Stimulated activated CD4-positive, alpha-beta T cell treated with anti-CD3 and anti-CD28 coated beads, Interleukin-12 subunit alpha, Interleukin-12 subunit beta, amount 100 ng/mL, for 4 hours (primary cell): ENCODE measurements around the gene DIRAS1.
A peak's percentile ranks its signal among the peaks of the same experiment; 100 is the strongest.

Experiments used
- DNase-seq: peaks from one replicate; pipeline ENCODE4 v3.0.0-alpha.2; 2020

The DIRAS1 gene

DNA sequence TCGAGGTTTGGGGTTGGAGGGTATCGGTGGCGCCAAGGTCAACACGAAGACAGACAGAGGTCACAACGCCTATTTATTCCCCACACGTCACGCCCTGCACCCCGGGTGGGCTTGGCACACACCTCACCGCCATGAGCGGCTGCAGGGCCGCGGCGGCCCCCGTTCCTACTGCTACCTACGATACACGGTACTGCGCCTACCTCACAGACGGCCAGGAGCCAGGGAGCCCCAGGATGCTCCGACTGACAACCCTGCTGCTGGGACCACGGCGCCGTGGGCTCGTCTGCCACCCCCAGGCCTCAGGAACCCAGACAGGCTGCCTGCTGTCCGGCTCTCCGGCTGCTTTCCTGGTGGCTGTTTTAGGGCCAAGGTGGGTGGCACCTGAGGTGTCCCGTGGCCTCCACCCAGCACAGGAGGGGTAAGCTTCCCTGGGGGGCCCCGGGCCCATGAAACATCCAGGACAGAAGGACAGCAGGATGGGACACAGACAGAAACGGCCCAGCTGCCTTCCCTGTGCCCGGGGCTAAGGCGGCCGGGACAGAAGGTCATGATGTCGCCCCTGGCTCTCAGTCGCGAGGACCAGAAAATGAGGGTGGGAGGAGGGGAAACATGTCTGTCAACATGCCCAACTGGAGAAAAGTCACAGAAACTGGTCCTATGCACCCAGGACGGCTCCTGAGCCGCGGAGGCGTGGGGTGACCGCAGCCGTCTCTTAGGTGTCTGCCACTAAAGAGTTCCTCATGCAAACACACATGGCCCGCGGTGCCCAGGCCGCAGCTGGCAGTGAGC lies 33.7 kb upstream of the DIRAS1 start:
- no peak for DNase-seq

DNA sequence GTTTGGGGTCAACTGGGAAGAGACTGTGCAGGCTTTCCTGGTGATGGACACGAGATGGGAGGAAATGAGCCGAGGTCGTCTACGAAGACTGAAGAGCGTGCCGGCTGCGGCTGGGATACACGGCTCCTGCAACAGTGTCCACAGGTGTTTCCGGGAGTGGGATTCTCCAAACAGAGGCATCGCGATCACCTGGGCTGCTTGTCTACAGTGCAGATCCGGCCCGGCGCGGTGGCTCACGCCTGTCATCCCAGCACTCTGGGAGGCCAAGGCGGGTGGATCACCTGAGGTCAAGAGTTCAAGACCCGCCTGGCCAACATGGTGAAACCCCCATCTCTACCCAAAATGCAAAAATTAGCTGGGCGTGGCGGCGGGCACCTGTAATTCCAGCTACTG lies 30.3 kb upstream of the DIRAS1 start:
- DNase-seq: no peak

DNA sequence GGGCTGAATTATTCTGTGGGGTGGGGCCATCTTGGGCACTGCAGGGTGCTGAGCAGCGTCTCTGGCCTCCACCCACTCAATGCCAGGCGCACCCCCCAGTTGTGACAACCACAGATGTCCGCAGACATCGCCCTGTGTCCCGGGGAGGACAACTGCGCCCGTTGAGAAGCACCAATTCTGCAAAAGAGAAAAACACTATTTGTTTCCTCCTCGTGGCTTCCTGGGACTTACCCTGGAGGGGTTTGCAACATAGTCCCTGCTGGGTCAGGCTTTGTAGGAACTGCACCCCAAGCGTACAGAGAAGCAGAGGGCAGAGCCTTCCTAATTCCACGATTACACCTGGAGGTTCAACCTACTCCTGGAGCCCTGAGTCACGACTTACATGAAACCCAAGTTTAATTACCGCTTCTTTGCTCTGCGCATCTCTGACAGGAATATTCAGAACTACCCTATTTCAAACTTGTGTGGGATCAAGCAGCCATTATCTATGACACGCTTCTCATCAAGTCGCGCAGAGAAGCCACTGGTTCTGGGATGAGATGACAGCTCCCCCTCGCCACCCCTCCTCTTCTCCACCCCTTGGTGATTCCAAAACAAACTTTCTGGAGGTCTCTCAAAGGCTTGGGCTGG lies 29.8 kb upstream of the DIRAS1 start:
- DNase-seq: no peak

DNA sequence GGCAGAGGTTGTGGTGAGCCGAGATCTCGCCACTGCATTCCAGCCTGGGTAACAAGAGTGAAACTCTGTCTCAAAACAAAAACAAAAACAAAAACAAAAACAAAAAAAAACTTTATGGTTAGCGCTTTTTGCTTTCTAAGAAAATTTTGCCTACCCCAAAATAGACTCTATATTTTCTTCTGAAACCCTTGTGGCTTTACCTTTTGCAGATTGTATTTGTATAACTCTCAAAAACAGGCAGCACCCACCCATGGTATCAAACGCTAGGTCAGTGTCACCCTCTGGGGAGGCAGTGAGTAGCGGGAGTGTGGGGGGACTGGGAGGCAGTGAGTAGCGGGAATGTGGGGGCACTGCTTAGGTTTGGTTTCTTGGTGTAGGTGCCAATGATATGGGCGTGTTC lies 26.2 kb upstream of the DIRAS1 start:
- DNase-seq: no peak

DNA sequence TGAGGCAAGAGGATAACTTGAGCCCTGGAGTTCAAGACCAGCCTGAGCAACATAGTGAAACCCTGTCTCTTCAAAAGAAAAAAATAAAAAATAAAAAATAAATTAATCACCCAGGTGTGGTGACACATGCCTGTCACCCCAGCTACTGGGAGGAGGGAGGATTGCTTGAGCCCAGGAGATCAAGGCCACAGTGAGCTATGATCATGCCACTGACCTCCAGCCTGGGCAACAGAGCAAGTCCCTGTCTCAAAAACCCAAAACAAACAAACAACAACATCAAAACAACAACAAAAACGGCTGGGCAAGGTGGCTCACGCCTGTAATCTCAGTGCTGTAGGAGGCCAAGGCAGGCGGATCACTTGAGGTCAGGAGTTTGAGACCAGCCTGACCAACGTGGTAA lies 22.9 kb upstream of the DIRAS1 start:
- no peak for DNase-seq

DNA sequence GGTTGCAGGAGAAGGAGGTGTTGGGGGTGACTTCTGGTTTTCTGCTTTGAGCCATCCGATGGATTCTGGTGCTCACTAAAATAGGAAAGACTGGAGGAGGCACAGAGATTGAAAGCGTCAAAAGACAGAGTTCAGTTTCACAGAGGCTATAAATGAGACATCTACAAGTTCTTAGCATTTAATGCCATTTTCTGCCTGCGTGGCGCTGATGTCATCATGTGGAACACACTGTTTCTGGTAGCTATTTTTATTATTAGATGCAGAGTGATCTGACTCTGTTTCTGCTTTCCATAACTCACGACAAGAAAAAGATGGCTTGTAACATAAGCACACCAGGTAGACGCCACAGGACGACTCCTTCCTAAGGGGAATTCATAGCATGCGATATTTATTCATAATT lies 21.9 kb upstream of the DIRAS1 start:
- no peak for DNase-seq

DNA sequence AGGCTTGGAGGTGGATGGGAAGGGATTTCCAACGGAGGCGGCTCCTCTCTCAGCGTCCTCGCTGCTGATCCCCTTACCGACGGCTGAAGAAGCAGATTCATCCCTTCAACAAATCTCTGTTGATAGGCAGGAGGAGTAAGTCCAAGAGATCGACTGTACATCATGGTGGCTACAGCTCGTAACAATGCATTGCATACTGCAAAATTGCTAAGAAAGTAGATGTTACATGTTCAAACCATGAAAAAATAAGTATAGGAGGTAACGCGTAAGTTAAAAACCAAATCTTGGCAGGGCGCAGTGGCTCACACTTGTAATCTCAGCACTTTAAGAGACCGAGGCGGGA lies 19.1 kb upstream of the DIRAS1 start:
- DNase-seq: no peak

DNA sequence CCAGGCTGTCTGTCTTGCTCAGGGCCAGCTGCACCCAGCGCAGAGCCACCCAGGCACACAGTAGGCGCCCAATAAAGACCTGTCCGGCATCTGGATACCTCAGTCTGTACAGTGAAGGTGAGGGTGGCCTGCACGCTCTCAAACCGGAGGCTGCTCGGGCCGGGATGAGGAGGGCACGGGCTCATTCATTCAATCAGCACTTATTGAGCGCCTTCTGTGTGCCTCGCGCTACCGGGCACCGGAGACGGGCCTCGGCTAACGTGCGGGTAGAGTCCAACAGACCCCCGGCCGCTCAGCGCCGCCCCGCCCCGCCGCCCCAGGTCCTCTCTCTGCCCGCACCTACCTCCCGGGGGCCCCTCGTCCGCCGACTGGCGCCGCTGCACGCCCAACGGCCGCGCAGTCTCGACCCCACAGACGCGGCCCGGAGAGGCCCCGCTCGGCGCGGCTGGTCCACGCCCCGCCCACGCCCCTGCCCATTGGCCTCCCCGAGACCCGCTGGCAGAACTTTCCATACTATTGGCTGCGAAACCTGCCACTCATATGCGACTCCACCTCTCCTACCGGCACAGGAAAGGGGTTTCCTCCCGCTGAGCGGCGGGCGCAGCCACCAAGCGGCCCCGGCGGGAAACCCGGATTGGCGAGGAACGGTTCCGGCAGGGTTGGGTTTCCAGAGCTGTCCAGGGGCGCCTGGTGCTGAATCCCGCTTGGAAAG lies 18.6 kb upstream of the DIRAS1 start, which contains the start of gene SLC39A3:
Gene SLC39A3 (minus strand): TSS at position 416 of the 712 bp plus-strand sequence. CDS start 2,760 bp downstream, outside the sequence.
- peak; percentile 99 for DNase-seq

DNA sequence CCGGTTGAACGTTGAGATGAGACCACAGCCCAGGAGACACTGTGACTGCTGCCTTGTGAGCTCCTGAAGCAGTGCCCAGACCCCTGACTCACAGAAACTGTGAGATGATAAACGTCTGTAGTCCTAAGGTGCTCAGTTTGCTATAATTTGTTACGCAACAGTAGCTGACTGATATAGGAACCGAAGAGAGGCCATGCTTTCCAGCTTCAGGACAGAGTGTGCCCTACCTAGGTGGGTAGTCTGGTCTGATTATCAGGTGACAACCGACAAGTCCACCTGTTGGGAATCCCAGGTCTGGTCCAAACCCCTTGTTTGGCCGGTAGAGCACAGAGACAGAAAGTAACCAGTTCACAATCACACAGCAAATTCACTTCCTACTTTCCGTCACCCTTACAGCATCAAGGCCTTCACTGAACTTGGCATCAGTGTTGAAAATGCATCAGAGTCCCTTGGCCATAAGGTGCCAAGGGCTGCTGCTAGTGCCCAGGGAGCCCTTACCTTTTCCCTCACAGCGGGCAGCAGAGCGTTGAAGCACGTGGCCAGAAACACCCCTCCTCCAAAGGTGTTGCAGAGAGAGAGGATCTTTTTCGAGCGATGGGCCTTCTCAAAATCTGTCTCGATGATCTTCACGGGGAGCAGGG lies 15.5 kb upstream of the DIRAS1 start:
- no peak for DNase-seq

DNA sequence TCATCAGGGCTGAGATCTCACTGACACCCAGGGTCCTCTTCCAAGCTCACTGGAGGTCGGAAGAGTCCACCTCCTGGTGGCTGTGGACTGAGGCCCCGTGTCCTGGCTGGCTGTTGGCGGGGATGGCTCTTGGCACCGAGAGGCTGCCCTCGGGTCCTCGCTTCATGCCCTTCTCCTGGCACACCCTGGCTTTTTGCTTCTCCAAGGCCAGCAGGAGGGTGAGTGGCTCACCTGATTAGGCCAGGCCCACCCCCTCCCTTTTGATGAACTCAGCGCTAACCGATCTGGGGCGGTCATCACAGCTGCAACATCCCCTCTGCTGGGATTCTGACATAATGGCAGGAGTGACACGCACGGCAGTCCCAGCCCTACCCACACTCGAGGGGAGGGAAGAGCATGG lies 14.2 kb upstream of the DIRAS1 start:
- no peak for DNase-seq

DNA sequence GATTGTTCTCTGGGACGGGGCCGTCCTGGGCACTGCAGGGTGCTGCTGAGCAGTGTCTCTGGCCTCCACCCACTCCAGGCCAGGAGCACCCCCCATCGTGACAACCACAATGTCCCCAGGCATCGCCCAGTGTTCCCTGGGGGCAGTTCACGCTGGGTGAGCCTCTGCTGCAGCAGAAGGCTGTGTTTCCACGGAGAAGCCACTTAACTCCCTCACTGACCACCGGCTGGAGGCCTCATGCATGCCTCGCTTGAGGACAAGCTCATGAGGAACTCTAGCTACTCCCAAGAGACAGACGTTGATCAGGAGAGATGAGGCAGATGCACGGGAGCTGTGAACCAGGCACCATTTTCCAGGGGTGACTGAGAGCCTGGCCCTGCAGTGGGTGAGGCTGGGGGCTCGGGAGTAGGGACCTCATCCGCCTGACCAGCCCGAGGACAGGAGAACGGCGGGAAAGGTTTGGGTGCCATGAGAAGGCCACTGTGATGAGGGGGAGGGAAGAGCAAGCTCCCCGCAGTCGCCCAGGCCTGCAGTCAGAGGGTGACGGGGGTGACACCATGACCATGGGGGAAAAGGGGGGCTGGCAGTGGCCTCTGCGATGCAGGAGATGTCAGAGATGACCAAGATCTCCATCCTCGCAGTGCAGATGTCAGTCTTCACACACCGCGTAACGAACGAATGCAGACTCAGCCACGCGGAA lies 13.6 kb upstream of the DIRAS1 start:
- DNase-seq: no peak

DNA sequence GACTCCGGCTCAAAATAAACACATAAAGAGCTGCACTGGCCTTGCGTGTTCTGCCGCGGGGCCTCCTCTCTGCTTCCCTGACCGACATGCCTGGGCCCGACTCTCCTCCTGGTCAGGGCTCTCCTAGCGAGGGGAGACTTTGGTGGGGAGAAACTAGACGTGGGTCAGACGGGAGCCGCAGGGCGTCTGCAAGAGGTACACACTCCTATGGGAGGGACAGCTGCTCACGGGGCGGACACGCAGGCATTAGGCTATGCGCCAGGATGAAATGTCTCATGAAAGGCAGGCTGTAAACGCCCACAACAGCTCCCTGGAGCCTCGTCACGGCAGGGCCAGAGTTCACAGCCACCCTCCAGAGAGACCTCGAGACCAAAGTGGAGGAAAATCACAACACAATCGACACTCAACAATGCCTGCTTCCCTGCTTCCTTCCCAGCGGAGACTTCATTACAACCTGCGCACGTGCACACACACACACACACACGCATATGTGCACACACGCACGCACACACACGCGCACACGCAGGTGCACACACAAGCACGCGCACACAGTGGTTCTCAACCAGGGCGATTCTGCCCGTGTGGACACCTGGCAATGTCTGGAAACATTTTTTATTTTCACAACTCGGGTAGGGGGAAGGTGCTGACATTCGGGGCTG lies 12.9 kb upstream of the DIRAS1 start:
- no peak for DNase-seq

DNA sequence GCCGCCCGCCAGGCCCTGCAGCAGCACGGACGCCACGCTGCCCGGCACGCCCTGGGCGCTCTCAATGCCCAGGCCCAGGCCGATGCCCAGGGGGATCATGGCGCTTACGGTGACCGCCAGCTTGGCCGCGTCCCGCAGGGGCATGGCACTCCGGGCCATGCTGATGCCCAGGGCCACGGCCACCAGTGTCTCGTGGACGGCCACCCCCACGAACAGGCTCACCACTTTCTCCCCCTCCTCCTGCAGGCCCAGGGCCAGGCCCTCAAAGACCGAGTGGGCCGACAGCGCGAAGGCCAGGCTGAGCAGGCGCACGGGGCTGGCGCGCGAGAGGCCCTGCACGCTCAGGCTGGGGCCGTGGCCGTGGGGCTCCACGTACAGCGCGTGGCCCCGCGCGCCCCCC lies 11.7 kb upstream of the DIRAS1 start:
- no peak for DNase-seq

DNA sequence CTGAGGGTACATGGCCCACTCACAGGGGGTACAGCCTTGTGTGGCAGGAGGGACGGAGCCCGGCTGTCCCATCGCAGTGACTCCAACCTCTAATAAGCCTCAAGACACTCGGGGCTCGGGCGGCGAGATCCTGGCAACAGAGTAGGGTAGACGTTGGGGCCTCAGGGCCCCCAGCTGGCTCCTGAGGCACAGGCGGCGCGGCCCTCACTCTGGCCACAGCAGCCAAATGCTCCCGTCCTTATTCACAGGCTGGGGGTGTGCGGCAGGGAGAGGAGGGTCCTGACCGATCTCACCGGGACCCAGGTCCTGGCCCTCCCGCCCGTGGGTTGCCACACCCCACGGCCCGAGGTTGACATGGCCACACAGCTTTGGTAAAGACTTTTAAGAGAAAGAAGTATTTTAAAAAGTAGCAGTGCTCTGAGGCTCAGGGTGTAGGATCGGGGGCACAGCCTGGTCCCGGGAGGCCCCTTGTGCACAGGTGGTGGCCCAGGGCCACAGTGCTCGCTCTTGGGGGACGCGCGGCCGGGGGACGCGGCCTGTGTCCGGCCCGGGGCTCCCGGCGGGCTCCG lies 11.1 kb upstream of the DIRAS1 start:
- no peak for DNase-seq

DNA sequence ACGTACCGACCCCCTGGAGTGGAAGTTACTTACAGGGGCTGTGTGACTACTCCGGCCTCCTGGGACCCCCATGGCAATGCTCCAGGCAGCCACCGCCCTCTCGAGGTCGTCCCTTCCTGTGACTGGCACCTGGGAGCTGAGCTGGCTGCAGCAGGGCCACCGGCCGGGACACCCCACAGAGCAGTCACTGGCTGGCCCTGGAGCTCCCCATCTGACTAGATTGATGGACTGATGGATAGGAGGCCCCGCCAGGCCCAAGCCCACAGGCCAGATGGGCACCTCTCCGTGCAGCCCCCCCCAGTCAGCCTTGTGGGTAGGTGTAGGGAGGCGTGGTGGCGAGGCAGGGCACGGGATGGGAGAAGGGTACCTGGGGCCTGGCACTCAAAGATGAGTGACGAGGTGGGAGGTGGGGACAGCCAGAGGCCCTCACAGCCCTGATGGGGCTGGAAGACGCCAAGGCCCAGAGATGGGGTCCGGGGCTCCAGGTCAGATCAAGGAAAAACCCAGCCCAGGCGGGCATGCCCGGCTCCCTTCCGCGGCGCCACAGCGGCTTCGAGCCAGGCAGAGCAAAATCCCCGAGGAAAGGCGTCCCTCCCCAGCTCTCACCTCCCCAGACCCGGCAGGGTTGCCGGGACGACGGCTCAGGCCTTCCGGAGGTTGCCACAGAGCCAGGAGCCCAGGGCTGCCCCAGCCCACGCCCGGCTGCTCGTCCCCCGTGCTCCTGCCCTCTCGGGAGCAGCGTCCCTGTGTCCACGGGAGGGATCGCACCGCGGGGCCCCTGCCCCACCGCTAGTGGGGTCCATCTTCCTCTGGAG lies 10.2 kb upstream of the DIRAS1 start:
- no peak for DNase-seq

DNA sequence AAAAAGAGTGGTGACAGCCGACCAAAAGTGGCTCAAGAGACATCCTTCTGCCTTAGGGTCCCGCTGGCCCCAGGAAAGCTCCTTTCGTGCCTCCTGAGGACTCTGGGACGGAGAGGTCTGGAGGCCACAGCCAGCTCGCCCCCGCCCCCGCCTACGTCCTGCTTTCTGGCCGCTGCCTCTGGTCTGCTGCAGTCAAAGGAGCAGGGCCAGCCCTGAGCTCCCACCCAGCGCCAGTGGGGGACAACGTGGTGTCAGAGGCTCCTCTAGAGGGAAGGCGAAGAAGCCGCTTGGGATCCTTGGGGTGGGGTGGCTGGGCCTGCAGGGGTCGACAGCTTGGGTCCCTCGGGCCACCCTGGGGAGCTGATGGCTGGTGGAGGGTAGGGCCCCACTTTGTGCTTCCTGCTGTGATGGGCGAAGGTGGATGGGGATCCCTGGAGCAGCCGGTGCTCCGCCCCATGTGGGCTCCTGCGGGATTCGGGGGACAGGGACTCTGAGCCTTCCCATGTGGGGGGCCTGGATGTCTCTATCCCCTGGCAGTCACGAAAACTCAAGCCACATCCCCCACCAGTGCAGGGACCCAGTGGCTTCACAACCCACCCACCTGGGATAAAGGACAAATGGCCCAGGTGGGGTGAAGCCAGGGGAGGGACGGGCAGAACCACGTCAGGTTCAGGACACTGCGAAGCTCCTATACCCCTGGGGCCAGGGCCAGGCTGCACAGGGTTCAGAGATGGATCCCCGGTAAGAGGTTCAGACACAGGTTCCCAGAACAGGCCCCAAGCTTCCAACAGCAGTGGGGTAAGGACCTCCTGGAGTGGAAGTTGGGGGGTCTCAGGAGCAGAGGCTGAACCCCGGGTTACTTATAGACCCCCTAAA lies 9.0 kb upstream of the DIRAS1 start:
- no peak for DNase-seq

DNA sequence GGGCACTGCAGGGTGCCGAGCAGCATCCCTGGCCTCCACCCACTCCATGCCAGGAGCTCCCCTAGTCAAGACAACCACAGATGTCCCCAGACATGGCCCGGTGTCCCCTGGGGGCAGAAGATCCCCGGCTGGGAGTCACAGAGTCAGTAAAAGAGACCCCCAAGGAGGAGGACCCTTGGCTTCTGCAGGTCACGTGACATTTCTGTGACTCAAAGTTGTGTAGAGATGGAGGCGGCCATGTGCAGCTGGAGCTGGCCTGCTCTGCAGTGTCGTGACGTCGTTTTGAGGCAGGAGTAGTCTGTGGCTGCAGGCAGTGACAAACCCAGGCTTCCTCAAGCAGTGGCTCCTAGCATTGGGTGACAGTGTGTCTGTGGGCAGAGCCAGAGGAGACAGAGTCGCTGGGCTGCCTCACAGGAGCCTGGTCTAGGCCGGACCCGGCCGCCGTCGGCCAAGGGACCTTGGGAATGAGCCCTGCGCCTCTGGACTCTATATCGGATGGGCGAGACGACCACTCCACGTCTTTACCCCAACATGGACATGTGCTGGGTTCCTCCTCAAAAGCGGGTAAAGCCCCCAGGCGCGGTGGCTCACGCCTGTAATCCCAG lies 7.7 kb upstream of the DIRAS1 start:
- DNase-seq: no peak

DNA sequence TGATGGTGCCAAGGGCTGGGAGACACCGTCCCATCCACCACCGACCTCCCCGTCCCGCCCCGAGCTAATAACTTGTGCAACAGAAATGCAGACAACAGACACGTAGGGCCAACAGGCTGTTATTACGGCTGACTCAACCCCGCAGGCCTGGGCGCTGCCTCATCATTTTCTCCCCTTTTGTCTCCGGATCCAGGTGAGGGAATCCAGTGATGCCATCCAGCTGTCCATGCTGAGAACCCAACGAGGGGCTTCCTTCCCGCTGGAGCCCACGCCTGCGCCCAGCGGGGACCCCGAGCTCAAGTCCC lies 6.4 kb upstream of the DIRAS1 start:
- no peak for DNase-seq

DNA sequence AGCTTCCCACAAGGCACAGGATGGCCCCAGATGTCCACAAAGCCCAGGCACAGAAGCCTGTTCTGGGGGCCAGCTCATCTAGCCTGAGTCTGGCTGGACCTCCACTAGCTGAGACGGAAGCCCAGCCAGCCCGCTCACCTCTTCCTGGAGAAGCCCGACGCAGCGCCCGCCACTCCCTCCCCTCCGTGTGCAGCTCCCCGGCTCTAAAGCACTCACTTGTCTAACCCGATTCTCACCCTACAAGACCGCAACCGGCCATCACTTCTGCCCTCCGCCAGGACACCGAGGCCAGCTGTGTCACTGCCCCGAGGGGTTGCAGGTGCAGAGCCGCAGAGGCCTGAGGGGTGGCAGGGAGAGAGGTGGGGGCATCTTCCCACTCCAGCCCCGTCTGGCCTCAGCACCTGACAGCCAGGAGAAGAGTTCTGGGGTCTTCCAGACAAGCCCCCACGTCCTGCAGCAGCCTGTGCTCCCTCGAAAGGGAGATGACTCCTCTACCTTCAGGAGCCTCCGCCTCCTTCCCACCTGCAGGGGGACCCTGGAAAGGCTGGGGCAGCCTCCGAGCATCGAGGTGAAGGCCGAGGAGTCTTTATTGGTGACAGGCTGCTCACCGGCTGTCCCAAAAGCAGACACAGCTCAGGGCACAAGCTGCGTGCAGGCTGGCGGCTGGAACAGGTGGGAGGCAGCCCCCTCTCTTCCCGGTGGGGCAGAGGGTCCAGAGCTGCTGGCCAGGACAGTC lies 5.9 kb upstream of the DIRAS1 start:
- no peak for DNase-seq
